ENCODE data around the gene NANOG. TPM values are rescaled to one million over a fixed set of nuclear protein-coding genes. Genes with fewer than 3 reads are reported as not detected.
"Not testable (repeated sequence)": the region's sequence is repeated elsewhere in the genome, so short reads cannot be mapped to it uniquely, and the experiment has no call there.

Gene NANOG
- total and polyA plus RNA-seq, 5 experiments from 2014 or later: 0.02 TPM; not detected in 4

DNA sequence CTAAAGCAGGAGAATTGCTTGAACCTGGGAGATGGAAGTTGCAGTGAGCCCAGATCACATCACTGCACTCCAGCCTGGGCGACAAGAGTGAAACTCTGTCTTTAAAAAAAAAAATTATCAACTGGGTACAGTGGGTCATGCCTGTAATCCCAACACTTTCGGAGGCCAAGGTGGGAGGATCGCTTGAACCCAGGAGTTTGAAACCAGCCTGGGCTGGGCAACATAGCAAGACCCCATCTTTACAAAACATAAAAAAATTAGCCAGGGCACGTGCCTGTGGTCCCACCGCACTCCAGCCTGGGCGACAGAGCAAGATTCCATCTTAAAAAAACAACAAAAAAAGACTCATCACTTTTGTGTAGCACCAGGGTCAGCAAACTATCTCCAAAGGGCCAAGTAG lies 7.1 kb upstream of the NANOG start:
- Mint-ChIP-seq H3K27ac (no peak overlapping the region), H3K27me3 (peaks cover 0 to 5% (median 3%) of the 10 kb centered on the region in 5 donors), H3K36me3 (no peaks in the 10 kb centered on the region), H3K9me3 (no peaks in the 10 kb centered on the region), H3K4me1 (no peaks in the 10 kb centered on the region), H3K4me3 (no peak overlapping the region)
- DNase-seq (no peak), ATAC-seq (no peak)
- POLR2A ChIA-PET: no interaction called here

GRCh38 chr12:7783433-7783832 lies 5.8 kb upstream of the NANOG start:
- H3K36me3 Mint-ChIP-seq, POLR2A ChIA-PET, H3K4me3 Mint-ChIP-seq, H3K4me1 Mint-ChIP-seq, ATAC-seq, H3K9me3 Mint-ChIP-seq, DNase-seq: not testable (repeated sequence)
- Mint-ChIP-seq H3K27me3 (peaks cover 0 to 17% (median 5%) of the 10 kb centered on the region in 5 donors), H3K27ac (peak overlapping the region in 1 of 10 donors; percentile 73)

- Mint-ChIP-seq H3K4me1 (peaks cover 0 to 6% (median 0%) of the 10 kb centered on the region in 4 donors), H3K27me3 (peaks cover 0 to 17% (median 5%) of the 10 kb centered on the region in 5 donors)
- POLR2A ChIA-PET: no interaction called here
Observed at GRCh38 chr12:7784701-7785100, 4.5 kb upstream of the NANOG start.

GRCh38 chr12:7787574-7788293 lies 1.5 kb upstream of the NANOG start:
- peaks cover 0 to 6% (median 0%) of the 10 kb centered on the region in 4 donors for H3K4me1 Mint-ChIP-seq
- no peak for ATAC-seq
- no peaks in the 10 kb centered on the region for H3K9me3 Mint-ChIP-seq
- H3K36me3 Mint-ChIP-seq: no peaks in the 10 kb centered on the region
- H3K27me3 Mint-ChIP-seq: peaks cover 0 to 18% (median 8%) of the 10 kb centered on the region in 5 donors
- no peak overlapping the region for H3K27ac Mint-ChIP-seq
- POLR2A ChIA-PET: no interaction called here
- no peak overlapping the region for H3K4me3 Mint-ChIP-seq
- DNase-seq: no peak

More at GRCh38 chr12:7784701-7785100, 4.5 kb upstream of the NANOG start:
- H3K4me3 Mint-ChIP-seq: no peak overlapping the region
- DNase-seq (no peak), ATAC-seq (no peak)
- H3K36me3 Mint-ChIP-seq: no peaks in the 10 kb centered on the region
- H3K27ac Mint-ChIP-seq: no peak overlapping the region
- H3K9me3 Mint-ChIP-seq: no peaks in the 10 kb centered on the region

GRCh38 chr12:7788294-7788660 lies 925 bp upstream of the NANOG start:
- no peaks in the 10 kb centered on the region for H3K9me3 Mint-ChIP-seq
- peaks cover 0 to 18% (median 8%) of the 10 kb centered on the region in 5 donors for H3K27me3 Mint-ChIP-seq
- peaks cover 0 to 6% (median 0%) of the 10 kb centered on the region in 4 donors for H3K4me1 Mint-ChIP-seq
- no peak overlapping the region for H3K27ac Mint-ChIP-seq
- no peak overlapping the region for H3K4me3 Mint-ChIP-seq
- no peak for DNase-seq
- no peaks in the 10 kb centered on the region for H3K36me3 Mint-ChIP-seq
- POLR2A ChIA-PET: no interaction called here
- ATAC-seq: no peak

- POLR2A ChIA-PET: no interaction called here
- Mint-ChIP-seq H3K4me1 (peaks cover 0 to 1% (median 0%) of the 10 kb centered on the region in 4 donors), H3K36me3 (no peaks in the 10 kb centered on the region), H3K27ac (no peak overlapping the region), H3K4me3 (no peak overlapping the region), H3K9me3 (no peaks in the 10 kb centered on the region), H3K27me3 (peaks cover 0 to 9% (median 2%) of the 10 kb centered on the region in 5 donors)
- DNase-seq (no peak), ATAC-seq (no peak)
Observed at GRCh38 chr12:7793211-7793610, 4.0 kb downstream of the NANOG start.

DNA sequence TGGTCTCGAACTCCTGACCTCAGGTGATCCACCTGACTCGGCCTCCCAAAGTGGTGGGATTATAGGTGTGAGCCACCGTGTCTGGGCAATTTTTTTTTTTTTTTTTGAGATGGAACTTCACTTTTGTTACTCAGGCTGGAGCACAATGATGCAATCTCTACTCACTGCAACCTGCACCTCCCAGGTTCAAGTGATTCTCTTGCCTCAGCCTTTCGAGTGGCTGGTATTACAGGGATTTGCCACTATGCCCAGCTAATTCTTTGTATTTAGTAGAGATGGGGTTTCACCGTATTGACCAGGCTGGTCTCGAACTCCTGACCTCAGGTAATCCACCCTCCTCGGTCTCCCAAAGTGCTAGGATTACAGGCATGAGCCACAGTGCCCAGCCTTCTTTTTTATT lies 8.1 kb downstream of the NANOG start:
- H3K27me3 Mint-ChIP-seq, H3K4me3 Mint-ChIP-seq, DNase-seq, H3K9me3 Mint-ChIP-seq, ATAC-seq, H3K27ac Mint-ChIP-seq, H3K36me3 Mint-ChIP-seq, POLR2A ChIA-PET, H3K4me1 Mint-ChIP-seq: not testable (repeated sequence)

- Mint-ChIP-seq H3K36me3 (no peaks in the 10 kb centered on the region), H3K27ac (no peak overlapping the region), H3K27me3 (peaks cover 0 to 1% (median 0%) of the 10 kb centered on the region in 5 donors), H3K4me3 (no peak overlapping the region), H3K4me1 (no peaks in the 10 kb centered on the region), H3K9me3 (no peaks in the 10 kb centered on the region)
- no peak for ATAC-seq
- POLR2A ChIA-PET: no interaction called here
- no peak for DNase-seq
Observed at GRCh38 chr12:7797698-7798398, 8.6 kb downstream of the NANOG start.

DNA sequence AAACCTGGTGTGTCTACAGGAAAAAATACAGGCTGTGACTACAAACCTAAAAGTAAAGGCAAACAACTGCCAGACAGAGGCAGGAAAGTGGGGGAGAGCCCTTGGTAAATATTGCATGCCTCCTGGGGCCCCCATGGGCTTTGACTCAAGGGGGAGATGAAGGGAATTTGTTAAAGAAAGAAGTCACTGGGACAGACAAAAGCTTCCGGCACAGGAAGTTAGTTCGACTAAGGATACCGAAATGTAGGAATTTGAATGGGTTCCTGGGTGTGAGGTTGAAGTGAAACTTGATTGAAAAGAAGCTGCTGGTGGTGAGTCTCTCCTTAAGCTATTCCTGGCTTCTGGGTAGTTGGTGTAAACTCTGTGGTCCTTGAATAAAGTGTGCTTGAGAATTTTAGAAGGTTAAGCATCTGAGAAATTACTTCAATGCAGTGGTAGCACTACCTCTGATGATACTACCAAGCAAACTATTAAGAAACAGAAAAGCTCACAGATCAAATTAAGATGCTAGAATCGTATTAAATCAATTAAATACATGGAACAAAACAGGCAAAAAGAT lies 9.6 kb downstream of the NANOG start:
- POLR2A ChIA-PET, H3K9me3 Mint-ChIP-seq, H3K36me3 Mint-ChIP-seq, ATAC-seq, H3K4me3 Mint-ChIP-seq, H3K27me3 Mint-ChIP-seq, DNase-seq, H3K27ac Mint-ChIP-seq, H3K4me1 Mint-ChIP-seq: not testable (repeated sequence)

- DNase-seq (no peak), ATAC-seq (no peak)
- Mint-ChIP-seq H3K27me3 (no peaks in the 10 kb centered on the region), H3K4me1 (no peaks in the 10 kb centered on the region), H3K36me3 (no peaks in the 10 kb centered on the region), H3K4me3 (no peak overlapping the region), H3K27ac (no peak overlapping the region), H3K9me3 (no peaks in the 10 kb centered on the region)
- POLR2A ChIA-PET: interaction anchor here (0.6 kb wide), 2 partner anchors 868 to 1029 kb away, joined by 3 to 9 read pairs; no protein-coding TSS in a partner anchor
Observed at GRCh38 chr12:7801460-7801859, 12.3 kb downstream of the NANOG start.

- not testable (repeated sequence) for H3K36me3 Mint-ChIP-seq
Observed at GRCh38 chr12:7806319-7806718, 17.1 kb downstream of the NANOG start.

GRCh38 chr12:7806863-7807487 lies 17.8 kb downstream of the NANOG start:
- DNase-seq: peak; percentile 29 to 66 (median 46)
- Mint-ChIP-seq H3K4me1 (peaks cover 0 to 1% (median 0%) of the 10 kb centered on the region in 4 donors), H3K36me3 (no peaks in the 10 kb centered on the region), H3K27me3 (peaks cover 0 to 4% (median 2%) of the 10 kb centered on the region in 5 donors), H3K4me3 (no peak overlapping the region), H3K9me3 (no peaks in the 10 kb centered on the region), H3K27ac (no peak overlapping the region)
- ATAC-seq: peak; percentile 64 to 72
- POLR2A ChIA-PET: no interaction called here

More at GRCh38 chr12:7806319-7806718, 17.1 kb downstream of the NANOG start:
- H3K4me1 Mint-ChIP-seq, H3K27ac Mint-ChIP-seq, DNase-seq, H3K4me3 Mint-ChIP-seq, POLR2A ChIA-PET, ATAC-seq, H3K27me3 Mint-ChIP-seq, H3K9me3 Mint-ChIP-seq: not testable (repeated sequence)

DNA sequence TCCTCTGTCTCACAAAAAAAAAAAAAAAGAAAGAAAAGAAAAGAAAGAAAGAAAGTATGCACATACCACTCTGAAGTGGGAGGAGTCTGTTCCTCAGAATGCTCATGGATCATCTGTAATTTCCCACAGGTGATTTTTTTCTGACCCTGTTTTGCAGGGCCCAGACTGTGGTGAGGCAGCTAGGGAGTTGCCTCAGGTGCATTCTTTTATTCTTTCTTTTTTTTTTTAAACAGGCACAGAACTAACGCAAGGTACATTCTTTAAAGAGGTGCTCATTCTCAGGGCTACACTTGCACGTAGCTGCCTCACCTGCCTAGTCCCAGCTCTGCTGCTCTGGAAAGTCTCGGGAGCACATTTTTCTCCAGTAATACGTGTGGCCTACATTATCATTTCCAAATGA lies 36.6 kb downstream of the NANOG start:
- H3K27me3 Mint-ChIP-seq, POLR2A ChIA-PET, DNase-seq, H3K4me1 Mint-ChIP-seq, H3K4me3 Mint-ChIP-seq, H3K36me3 Mint-ChIP-seq, H3K9me3 Mint-ChIP-seq, ATAC-seq, H3K27ac Mint-ChIP-seq: not testable (repeated sequence)

Measured in naive thymus-derived CD8-positive, alpha-beta T cell (primary cell).